Activated CD4-positive, alpha-beta memory T cell treated with anti-CD3 and anti-CD28 coated beads for 36 hours (primary cell): Measurements from ENCODE around the gene RAB26. TPM values are rescaled to one million over a fixed set of nuclear protein-coding genes. Genes with fewer than 3 reads are reported as not detected.
"Not testable (repeated sequence)": the region's sequence is repeated elsewhere in the genome, so short reads cannot be mapped to it uniquely, and the experiment has no call there.

Source experiments
- CTCF ChIA-PET: fragments of 350-600 bp; sonication (Branson Sonifier 250); formaldehyde crosslinking; loops from one replicate; lab custom pipeline; 2021; ENCODE audit warnings: antibody characterized with exemption, inconsistent platforms; lab: Charles Lee
- POLR2A ChIA-PET: fragments of 350-600 bp; sonication (Branson Sonifier 250); formaldehyde crosslinking; loops from one replicate; lab custom pipeline; 2021; ENCODE audit warnings: antibody characterized with exemption; lab: Charles Lee
- DNase-seq: peaks from one replicate; pipeline ENCODE4 v3.0.0-alpha.2; 2020
- H3K27ac Mint-ChIP-seq: one replicate; pipeline ENCODE4 v1.8.0; 2021; ENCODE audit warnings: mixed read lengths
- H3K27me3 Mint-ChIP-seq: one replicate; pipeline ENCODE4 v1.8.0; 2021; ENCODE audit warnings: mixed read lengths
- H3K36me3 Mint-ChIP-seq: one replicate; pipeline ENCODE4 v1.8.0; 2021; ENCODE audit warnings: mixed read lengths
- H3K4me1 Mint-ChIP-seq: one replicate; pipeline ENCODE4 v1.8.0; 2021; ENCODE audit warnings: low read depth, mixed read lengths
- H3K4me3 Mint-ChIP-seq: one replicate; pipeline ENCODE4 v1.8.0; 2021; ENCODE audit warnings: mild to moderate bottlenecking, mixed read lengths
- H3K9me3 Mint-ChIP-seq: one replicate; pipeline ENCODE4 v1.8.0; 2021; ENCODE audit warnings: mixed read lengths
- intact Hi-C: fragments of 100-400 bp; cut with micrococcal nuclease; formaldehyde crosslinking; loops from one replicate; pipeline ENCODE4 v1.15.1; 2023
- total RNA-seq, 2 experiments: library from RNA; stranded (reverse); gene quantifications; one replicate each; pipeline ENCODE4 v1.2.3, GENCODE V29; 2021

RAB26 gene
- total RNA-seq, 2 experiments from 2014 or later = 0.33 TPM; not detected in 1

GRCh38 chr16:2129890-2130447 lies 18.5 kb upstream of the RAB26 start:
- CTCF ChIA-PET, H3K36me3 Mint-ChIP-seq, intact Hi-C loops, POLR2A ChIA-PET, H3K4me1 Mint-ChIP-seq, H3K9me3 Mint-ChIP-seq, H3K27ac Mint-ChIP-seq, DNase-seq, H3K27me3 Mint-ChIP-seq, H3K4me3 Mint-ChIP-seq: not testable (repeated sequence)

- H3K4me3 Mint-ChIP-seq, intact Hi-C loops, POLR2A ChIA-PET, H3K9me3 Mint-ChIP-seq, H3K4me1 Mint-ChIP-seq, H3K27ac Mint-ChIP-seq, H3K27me3 Mint-ChIP-seq, H3K36me3 Mint-ChIP-seq, DNase-seq, CTCF ChIA-PET: not testable (repeated sequence)
These were observed 14.6 kb upstream of the RAB26 start for GRCh38 chr16:2133797-2134196.

- H3K4me1 Mint-ChIP-seq, intact Hi-C loops, CTCF ChIA-PET, H3K27ac Mint-ChIP-seq, H3K27me3 Mint-ChIP-seq, POLR2A ChIA-PET, H3K36me3 Mint-ChIP-seq, H3K9me3 Mint-ChIP-seq: not testable (repeated sequence)
- peak overlapping the region; percentile 66 for H3K4me3 Mint-ChIP-seq
- peak; percentile 23 for DNase-seq
These were observed 13.4 kb upstream of the RAB26 start for GRCh38 chr16:2135071-2135470.

- CTCF ChIA-PET = interaction anchor here (1.1 to 1.2 kb wide), 3 partner anchors 10 to 113 kb away, joined by 4 to 5 read pairs (median 4); no protein-coding TSS in a partner anchor
- H3K27ac Mint-ChIP-seq = peak within 1 kb of the TSS; percentile 90
- intact Hi-C loops = not testable (repeated sequence)
These were observed 12.5 kb upstream of the RAB26 start, which contains the start of gene PKD1 for GRCh38 chr16:2135770-2136490. PKD1 (minus strand) TSS chr16:2135898; CDS start chr16:2135689, 209 bp downstream.

GRCh38 chr16:2142942-2143877 lies 5.2 kb upstream of the RAB26 start:
- intact Hi-C loops = no loop called here
- no peak overlapping the region for H3K27ac Mint-ChIP-seq
- CTCF ChIA-PET = interaction anchor here (1.0 to 2.0 kb wide), 3 partner anchors 12 to 139 kb away, joined by 3 to 7 read pairs (median 4); partner anchors contain the start of gene TRAF7
- POLR2A ChIA-PET = interaction anchor here (4.8 kb wide), 1 partner anchor 11 kb away, joined by 26 read pairs; the partner anchor contains the start of gene TRAF7
- H3K4me1 Mint-ChIP-seq = peaks cover 2% of the 10 kb centered on the region
- no peaks in the 10 kb centered on the region for H3K27me3 Mint-ChIP-seq
- no peaks in the 10 kb centered on the region for H3K36me3 Mint-ChIP-seq
- peak; percentile 29 for DNase-seq
- no peak overlapping the region for H3K4me3 Mint-ChIP-seq
- no peaks in the 10 kb centered on the region for H3K9me3 Mint-ChIP-seq

More at GRCh38 chr16:2135770-2136490, 12.5 kb upstream of the RAB26 start, which contains the start of gene PKD1:
- DNase-seq = peak; percentile 98
- not testable (repeated sequence) for H3K4me1 Mint-ChIP-seq, H3K27me3 Mint-ChIP-seq, H3K9me3 Mint-ChIP-seq, H3K36me3 Mint-ChIP-seq
- POLR2A ChIA-PET = interaction anchor here (0.7 to 1.1 kb wide), 2 partner anchors 20 to 171 kb away, joined by 3 read pairs; partner anchors contain the start of genes RPS2 and TRAF7
- H3K4me3 Mint-ChIP-seq = peak within 1 kb of the TSS; percentile 88

- Mint-ChIP-seq H3K4me1 (peaks cover 2% of the 10 kb centered on the region), H3K27me3 (no peaks in the 10 kb centered on the region), H3K27ac (no peak overlapping the region), H3K9me3 (no peaks in the 10 kb centered on the region), H3K4me3 (no peak overlapping the region), H3K36me3 (no peaks in the 10 kb centered on the region)
- intact Hi-C loops = no loop called here
- ChIA-PET CTCF (interaction anchor here (1.0 to 2.0 kb wide), 3 partner anchors 11 to 140 kb away, joined by 3 to 7 read pairs (median 4); partner anchors contain the start of gene TRAF7), POLR2A (interaction anchor here (4.8 kb wide), 1 partner anchor 10 kb away, joined by 26 read pairs; the partner anchor contains the start of gene TRAF7)
- DNase-seq = no peak
These were observed 4.4 kb upstream of the RAB26 start for GRCh38 chr16:2143878-2144485.

- intact Hi-C loops = no loop called here
- H3K9me3 Mint-ChIP-seq = no peaks in the 10 kb centered on the region
- POLR2A ChIA-PET = interaction anchor here (4.8 kb wide), 1 partner anchor 8 kb away, joined by 26 read pairs; the partner anchor contains the start of gene TRAF7
- CTCF ChIA-PET = interaction anchor here (0.8 to 1.5 kb wide), 5 partner anchors 9 to 142 kb away, joined by 3 to 6 read pairs (median 4); partner anchors contain the start of genes PKD1 and TRAF7
- DNase-seq = no peak
- no peaks in the 10 kb centered on the region for H3K36me3 Mint-ChIP-seq
- no peaks in the 10 kb centered on the region for H3K27me3 Mint-ChIP-seq
- peaks cover 10% of the 10 kb centered on the region for H3K4me1 Mint-ChIP-seq
- H3K27ac Mint-ChIP-seq = no peak overlapping the region
- H3K4me3 Mint-ChIP-seq = no peak overlapping the region
These were observed 2.6 kb upstream of the RAB26 start for GRCh38 chr16:2145843-2146242.

GRCh38 chr16:2147378-2147777 lies 1.0 kb upstream of the RAB26 start:
- DNase-seq = no peak
- ChIA-PET POLR2A (interaction anchor here (1.2 to 4.8 kb wide), 2 partner anchors 7 to 183 kb away, joined by 5 to 26 read pairs; partner anchors contain the start of genes RPS2 and TRAF7), CTCF (interaction anchor here (0.7 to 1.0 kb wide), 5 partner anchors 9 to 143 kb away, joined by 3 to 5 read pairs (median 3); partner anchors contain the start of genes NPW, NTHL1 and TSC2)
- H3K27me3 Mint-ChIP-seq = no peaks in the 10 kb centered on the region
- H3K4me3 Mint-ChIP-seq = no peak overlapping the region
- peaks cover 12% of the 10 kb centered on the region for H3K36me3 Mint-ChIP-seq
- H3K27ac Mint-ChIP-seq = no peak overlapping the region
- H3K9me3 Mint-ChIP-seq = no peaks in the 10 kb centered on the region
- peaks cover 23% of the 10 kb centered on the region for H3K4me1 Mint-ChIP-seq
- intact Hi-C loops = no loop called here

- Mint-ChIP-seq H3K27ac (no peak overlapping the region), H3K4me1 (peaks cover 27% of the 10 kb centered on the region), H3K9me3 (no peaks in the 10 kb centered on the region), H3K36me3 (peaks cover 27% of the 10 kb centered on the region), H3K27me3 (no peaks in the 10 kb centered on the region), H3K4me3 (peak overlapping the region; percentile 8)
- DNase-seq = peak; percentile 40
- POLR2A ChIA-PET = no interaction called here
- CTCF ChIA-PET = no interaction called here
- intact Hi-C loops = no loop called here
These were observed 547 bp downstream of the RAB26 start for GRCh38 chr16:2148714-2149629.

- H3K27me3 Mint-ChIP-seq = no peaks in the 10 kb centered on the region
- ChIA-PET CTCF (interaction anchor here (1.4 kb wide), 1 partner anchor 146 kb away, joined by 4 read pairs; no protein-coding TSS in a partner anchor), POLR2A (no interaction called here)
- intact Hi-C loops = no loop called here
- H3K4me3 Mint-ChIP-seq = no peak overlapping the region
- H3K36me3 Mint-ChIP-seq = peaks cover 35% of the 10 kb centered on the region
- H3K4me1 Mint-ChIP-seq = peaks cover 27% of the 10 kb centered on the region
- peak; percentile 23 for DNase-seq
- no peak overlapping the region for H3K27ac Mint-ChIP-seq
- H3K9me3 Mint-ChIP-seq = no peaks in the 10 kb centered on the region
These were observed 1.4 kb downstream of the RAB26 start for GRCh38 chr16:2149630-2150417.
